CD14-positive monocyte (primary cell): ENCODE data around the gene CAP2. TPM values are rescaled to one million over a fixed set of nuclear protein-coding genes. Genes with fewer than 3 reads are reported as not detected.

ENCODE experiments used
- DNase-seq, 3 donors: peaks; one replicate each; pipeline ENCODE4 v3.0.0-alpha.2; 2011 to 2022
- H2AFZ ChIP-seq: 2 replicates; pipeline ENCODE4 v1.6.0; 2012; ENCODE audit warnings: mild to moderate bottlenecking, low read depth, low read length, inconsistent platforms; ENCODE audit not compliant: insufficient read depth, poor library complexity, severe bottlenecking
- H3K27ac ChIP-seq, 2 donors: 1 replicate in 1 of 2; 2 replicates in 1 of 2; pipeline ENCODE4 v1.5.1; 2012 to 2013; ENCODE audit warnings: low read length in 2 of 2, control low read depth in 1 of 2, inconsistent platforms in 1 of 2, low read depth in 1 of 2, mild to moderate bottlenecking in 1 of 2
- H3K27me3 ChIP-seq, 2 donors: one replicate each; pipeline versions ENCODE4 v1.6.0 to v1.6.1; 2011 to 2013; ENCODE audit warnings: low read length in 2 of 2; ENCODE audit not compliant: control insufficient read depth in 2 of 2, insufficient read depth in 2 of 2
- H3K36me3 ChIP-seq, 2 donors: replicated peaks in 1 of 2; 1 replicate in 1 of 2; 2 replicates in 1 of 2; pipeline versions ENCODE4 v1.5.1 to v1.6.1; 2012 to 2013; ENCODE audit warnings: low read length in 2 of 2, control low read depth in 1 of 2, inconsistent platforms in 1 of 2, mild to moderate bottlenecking in 1 of 2; ENCODE audit not compliant: insufficient read depth in 2 of 2, control insufficient read depth in 1 of 2
- H3K4me1 ChIP-seq, 2 donors: 1 replicate in 1 of 2; 2 replicates in 1 of 2; pipeline versions ENCODE4 v1.5.1 to v1.6.1; 2012 to 2013; ENCODE audit warnings: low read length in 2 of 2, control low read depth in 1 of 2, inconsistent platforms in 1 of 2, mild to moderate bottlenecking in 1 of 2, moderate library complexity in 1 of 2; ENCODE audit not compliant: insufficient read depth in 2 of 2, control insufficient read depth in 1 of 2
- H3K4me2 ChIP-seq: replicated peaks from 2 replicates; pipeline ENCODE3; 2012; ENCODE audit warnings: low read length, moderate library complexity, mild to moderate bottlenecking; ENCODE audit not compliant: poor library complexity, severe bottlenecking; ENCODE audit errors: extremely low read depth
- H3K4me3 ChIP-seq, 3 experiments: fragments of 200-600 bp in 1 of 3; sonication (generic) in 1 of 3; replicated peaks in 1 of 3; 1 replicate in 2 of 3; 2 replicates in 1 of 3; pipeline ENCODE4 v1.5.1; 2011 to 2013; ENCODE audit warnings: low read length in 3 of 3, mild to moderate bottlenecking in 3 of 3, control low read depth in 2 of 3, low read depth in 2 of 3, inconsistent platforms in 1 of 3, moderate library complexity in 1 of 3
- H3K79me2 ChIP-seq: 2 replicates; pipeline ENCODE4 v1.6.0; 2012; ENCODE audit warnings: mild to moderate bottlenecking, control low read depth, inconsistent platforms, low read length, moderate library complexity; ENCODE audit not compliant: insufficient read depth
- H3K9ac ChIP-seq: 2 replicates; pipeline ENCODE4 v1.6.0; 2017; ENCODE audit warnings: low read length, mild to moderate bottlenecking; ENCODE audit not compliant: insufficient read depth, poor library complexity, severe bottlenecking
- H3K9me3 ChIP-seq, 2 donors: replicated peaks in 1 of 2; 1 replicate in 1 of 2; 2 replicates in 1 of 2; pipeline versions ENCODE4 v1.5.1 to v1.6.1; 2012 to 2013; ENCODE audit warnings: low read length in 2 of 2, control low read depth in 1 of 2; ENCODE audit not compliant: control insufficient read depth in 1 of 2, insufficient read depth in 1 of 2
- H4K20me1 ChIP-seq: 2 replicates; pipeline ENCODE4 v1.6.0; 2012; ENCODE audit warnings: mild to moderate bottlenecking, low read length, control low read depth, moderate library complexity; ENCODE audit not compliant: insufficient read depth
- H3K27ac Mint-ChIP-seq, 7 donors: one replicate each; pipeline ENCODE4 v1.8.0; 2020; ENCODE audit warnings: mild to moderate bottlenecking in 7 of 7, mixed read lengths in 7 of 7, moderate library complexity in 6 of 7, inconsistent platforms in 2 of 7
- H3K27me3 Mint-ChIP-seq, 3 donors: one replicate each; pipeline ENCODE4 v1.8.0; 2021 to 2022; ENCODE audit warnings: low read depth in 3 of 3, mild to moderate bottlenecking in 3 of 3, mixed read lengths in 3 of 3, moderate library complexity in 3 of 3, inconsistent platforms in 1 of 3
- H3K36me3 Mint-ChIP-seq, 2 donors: one replicate each; pipeline ENCODE4 v1.8.0; 2020; ENCODE audit warnings: mixed read lengths in 2 of 2, inconsistent platforms in 1 of 2, mild to moderate bottlenecking in 1 of 2
- H3K4me1 Mint-ChIP-seq: one replicate; pipeline ENCODE4 v1.8.0; 2020; ENCODE audit warnings: mild to moderate bottlenecking, mixed read lengths
- H3K4me3 Mint-ChIP-seq, 2 donors: one replicate each; pipeline ENCODE4 v1.8.0; 2020; ENCODE audit warnings: mild to moderate bottlenecking in 2 of 2, mixed read lengths in 2 of 2, moderate library complexity in 1 of 2
- H3K9me3 Mint-ChIP-seq, 7 donors: one replicate each; pipeline ENCODE4 v1.8.0; 2020 to 2022; ENCODE audit warnings: mixed read lengths in 7 of 7, mild to moderate bottlenecking in 6 of 7, moderate library complexity in 6 of 7, inconsistent platforms in 2 of 7
- WGBS: methylation state at CpG from one replicate; pipeline ENCODE4 v1.1.5; 2013; ENCODE audit warnings: missing lambda C conversion rate; ENCODE audit not compliant: insufficient coverage; 5-methylcytosine and 5-hydroxymethylcytosine counted together
- intact Hi-C, 2 donors: fragments of 100-400 bp; cut with micrococcal nuclease; formaldehyde crosslinking; loops; one replicate each; pipeline versions ENCODE4 v1.15.0 to v1.15.1; 2023
- polyA plus RNA-seq, 3 donors: library from polyadenylated mRNA; depleted of rRNA in 1 of 3; unstranded in 2 of 3; stranded (reverse) in 1 of 3; fragments of 300-500 nt in 2 of 3; fragments of >200 nt in 1 of 3; fragmentation: Illumina TruSeq in 2 of 3; gene quantifications; 1 replicate in 2 of 3; 2 replicates in 1 of 3; pipeline ENCODE4 v1.2.3, GENCODE V29; 2012 to 2021
- TF ChIP-seq, protein P1 (sequence below): fragments of 200-600 bp; IDR thresholded peaks from one replicate; pipeline ENCODE4 v1.8.0; 2022; ENCODE audit warnings: antibody characterized with exemption, mild to moderate bottlenecking

The CAP2 gene
- polyA plus RNA-seq, 3 donors: not detected

DNA sequence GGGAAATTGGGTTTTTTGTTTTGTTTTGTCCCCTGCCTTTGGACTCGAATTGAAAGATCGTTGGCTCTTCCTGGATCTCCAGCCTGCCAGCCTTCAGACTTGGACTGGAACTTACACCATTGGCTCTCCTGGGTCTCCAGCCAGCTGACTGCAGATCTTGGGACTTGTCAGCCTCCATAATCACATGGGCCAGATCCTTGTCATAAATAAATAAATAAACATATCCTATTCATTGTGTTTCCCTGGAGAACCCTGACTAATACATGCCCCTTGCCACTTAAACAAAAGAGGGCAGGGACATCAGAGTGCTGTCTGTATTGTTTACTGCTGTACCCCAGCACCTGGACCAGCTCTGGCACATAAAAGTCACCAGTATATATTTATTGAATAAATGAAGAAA lies 101.5 kb downstream of the CAP2 start:
- H4K20me1 ChIP-seq: no peaks in the 10 kb centered on the region
- no peak overlapping the region for H3K27ac ChIP-seq
- H3K9me3 ChIP-seq: no peaks in the 10 kb centered on the region
- no peak overlapping the region for H3K4me3 ChIP-seq
- H3K79me2 ChIP-seq: no peaks in the 10 kb centered on the region
- intact Hi-C loops: no loop called here
- no peak overlapping the region for H3K9ac ChIP-seq
- no peak overlapping the region for H2AFZ ChIP-seq
- 92% methylated on average over 2 of the region's 2 CpGs for WGBS
- H3K4me1 Mint-ChIP-seq: no peaks in the 10 kb centered on the region
- TF ChIP-seq, protein P1, sequence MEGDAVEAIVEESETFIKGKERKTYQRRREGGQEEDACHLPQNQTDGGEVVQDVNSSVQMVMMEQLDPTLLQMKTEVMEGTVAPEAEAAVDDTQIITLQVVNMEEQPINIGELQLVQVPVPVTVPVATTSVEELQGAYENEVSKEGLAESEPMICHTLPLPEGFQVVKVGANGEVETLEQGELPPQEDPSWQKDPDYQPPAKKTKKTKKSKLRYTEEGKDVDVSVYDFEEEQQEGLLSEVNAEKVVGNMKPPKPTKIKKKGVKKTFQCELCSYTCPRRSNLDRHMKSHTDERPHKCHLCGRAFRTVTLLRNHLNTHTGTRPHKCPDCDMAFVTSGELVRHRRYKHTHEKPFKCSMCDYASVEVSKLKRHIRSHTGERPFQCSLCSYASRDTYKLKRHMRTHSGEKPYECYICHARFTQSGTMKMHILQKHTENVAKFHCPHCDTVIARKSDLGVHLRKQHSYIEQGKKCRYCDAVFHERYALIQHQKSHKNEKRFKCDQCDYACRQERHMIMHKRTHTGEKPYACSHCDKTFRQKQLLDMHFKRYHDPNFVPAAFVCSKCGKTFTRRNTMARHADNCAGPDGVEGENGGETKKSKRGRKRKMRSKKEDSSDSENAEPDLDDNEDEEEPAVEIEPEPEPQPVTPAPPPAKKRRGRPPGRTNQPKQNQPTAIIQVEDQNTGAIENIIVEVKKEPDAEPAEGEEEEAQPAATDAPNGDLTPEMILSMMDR: no peak
- no peaks in the 10 kb centered on the region for H3K36me3 Mint-ChIP-seq
- no peaks in the 10 kb centered on the region for H3K4me1 ChIP-seq
- H3K36me3 ChIP-seq: no peaks in the 10 kb centered on the region
- DNase-seq: no peak
- H3K4me3 Mint-ChIP-seq: no peak overlapping the region
- no peaks in the 10 kb centered on the region for H3K27me3 ChIP-seq
- H3K9me3 Mint-ChIP-seq: peaks cover 0 to 3% (median 0%) of the 10 kb centered on the region in 7 donors
- peaks cover 4 to 8% (median 5%) of the 10 kb centered on the region in 3 donors for H3K27me3 Mint-ChIP-seq
- H3K27ac Mint-ChIP-seq: no peak overlapping the region
- H3K4me2 ChIP-seq: no peak overlapping the region

DNA sequence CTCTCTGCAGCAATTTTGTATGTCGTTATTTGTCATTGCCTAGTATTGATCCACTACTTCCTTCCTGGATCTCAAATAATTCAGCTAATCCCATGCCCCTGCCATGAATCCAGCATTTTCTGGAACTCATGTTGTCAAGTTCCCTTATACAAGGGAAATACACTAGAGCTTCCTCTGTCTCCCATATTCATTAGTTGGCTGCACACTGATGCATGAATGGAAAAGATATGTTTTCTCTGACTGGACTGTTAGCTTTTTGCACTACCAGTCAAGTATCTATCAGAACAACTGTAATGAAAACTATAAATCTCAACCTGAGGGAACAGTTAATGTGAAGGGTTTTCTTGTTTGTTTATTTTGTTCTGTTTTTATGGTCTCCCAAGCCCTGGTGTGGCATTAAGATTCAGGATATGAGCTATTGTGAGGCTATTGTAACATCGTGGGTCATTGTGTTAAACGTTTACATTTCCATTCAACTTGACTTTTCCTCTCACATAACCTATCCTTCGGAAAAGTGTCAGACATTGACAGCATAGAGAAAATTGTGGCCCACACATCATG lies 104.2 kb downstream of the CAP2 start:
- no peak overlapping the region for H3K27ac ChIP-seq
- no peak for DNase-seq
- Mint-ChIP-seq H3K36me3 (no peaks in the 10 kb centered on the region), H3K4me3 (no peak overlapping the region), H3K27ac (no peak overlapping the region), H3K9me3 (peaks cover 0 to 3% (median 0%) of the 10 kb centered on the region in 7 donors), H3K4me1 (no peaks in the 10 kb centered on the region), H3K27me3 (peaks cover 0 to 6% (median 4%) of the 10 kb centered on the region in 3 donors)
- H3K79me2 ChIP-seq: no peaks in the 10 kb centered on the region
- H3K4me3 ChIP-seq: no peak overlapping the region
- no peak overlapping the region for H2AFZ ChIP-seq
- no peak overlapping the region for H3K4me2 ChIP-seq
- no peaks in the 10 kb centered on the region for H3K9me3 ChIP-seq
- H3K27me3 ChIP-seq: no peaks in the 10 kb centered on the region
- H4K20me1 ChIP-seq: no peaks in the 10 kb centered on the region
- TF ChIP-seq, protein P1: no peak
- H3K9ac ChIP-seq: no peak overlapping the region
- H3K36me3 ChIP-seq: no peaks in the 10 kb centered on the region
- intact Hi-C loops: no loop called here
- WGBS: 67% methylated on average over 1 of the region's 4 CpGs
- H3K4me1 ChIP-seq: no peaks in the 10 kb centered on the region
